Hepatocyte (in vitro differentiated cells): Measurements from ENCODE around the gene AJUBA.

Experiments used
- EZH2phosphoT487 ChIP-seq: fragments of 200-600 bp; sonication (generic); IDR thresholded peaks from one replicate; pipeline ENCODE4 v1.6.1; 2018; ENCODE audit warnings: antibody characterized with exemption, mild to moderate bottlenecking, low read depth, moderate library complexity; ENCODE audit not compliant: unreplicated experiment, severe bottlenecking
- TF ChIP-seq, protein P1 (sequence below): fragments of 200-600 bp; sonication (generic); IDR thresholded peaks from 2 replicates; pipeline ENCODE4 v1.5.1; 2016; ENCODE audit warnings: antibody characterized with exemption, mild to moderate bottlenecking; ENCODE audit not compliant: poor library complexity

DNA sequence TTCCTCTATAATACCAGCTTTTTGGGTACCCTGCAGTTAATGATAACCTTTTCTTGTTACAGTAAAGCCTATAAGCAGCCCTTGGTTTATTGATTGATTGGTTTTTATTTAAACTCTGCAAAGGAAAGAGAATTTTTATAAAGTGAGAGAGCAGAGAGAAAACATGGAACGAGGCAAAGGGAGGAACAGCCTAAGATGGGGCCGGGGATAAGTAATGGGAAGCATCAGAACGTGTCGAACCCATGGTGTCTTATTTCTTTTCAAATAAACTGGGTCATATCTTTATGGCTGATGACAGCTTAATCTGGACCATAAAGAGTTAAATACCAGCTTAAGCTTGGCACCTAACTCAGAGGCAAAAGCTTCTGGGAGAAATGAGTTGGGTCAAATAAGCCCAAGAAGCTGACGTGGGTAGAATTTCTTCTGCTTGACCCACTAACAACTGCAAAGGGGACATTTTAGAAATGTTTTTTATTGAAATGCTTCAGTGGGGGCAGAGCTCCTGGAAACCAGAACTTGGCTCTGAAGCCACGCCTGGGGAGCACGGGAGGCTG, 39.6 kb upstream of the AJUBA start:
- TF ChIP-seq, protein P1, sequence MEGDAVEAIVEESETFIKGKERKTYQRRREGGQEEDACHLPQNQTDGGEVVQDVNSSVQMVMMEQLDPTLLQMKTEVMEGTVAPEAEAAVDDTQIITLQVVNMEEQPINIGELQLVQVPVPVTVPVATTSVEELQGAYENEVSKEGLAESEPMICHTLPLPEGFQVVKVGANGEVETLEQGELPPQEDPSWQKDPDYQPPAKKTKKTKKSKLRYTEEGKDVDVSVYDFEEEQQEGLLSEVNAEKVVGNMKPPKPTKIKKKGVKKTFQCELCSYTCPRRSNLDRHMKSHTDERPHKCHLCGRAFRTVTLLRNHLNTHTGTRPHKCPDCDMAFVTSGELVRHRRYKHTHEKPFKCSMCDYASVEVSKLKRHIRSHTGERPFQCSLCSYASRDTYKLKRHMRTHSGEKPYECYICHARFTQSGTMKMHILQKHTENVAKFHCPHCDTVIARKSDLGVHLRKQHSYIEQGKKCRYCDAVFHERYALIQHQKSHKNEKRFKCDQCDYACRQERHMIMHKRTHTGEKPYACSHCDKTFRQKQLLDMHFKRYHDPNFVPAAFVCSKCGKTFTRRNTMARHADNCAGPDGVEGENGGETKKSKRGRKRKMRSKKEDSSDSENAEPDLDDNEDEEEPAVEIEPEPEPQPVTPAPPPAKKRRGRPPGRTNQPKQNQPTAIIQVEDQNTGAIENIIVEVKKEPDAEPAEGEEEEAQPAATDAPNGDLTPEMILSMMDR: no peak
- TF ChIP-seq EZH2phosphoT487: no peak
